A673 (cell line): ENCODE data around the gene EIF3F. TPM values are rescaled to one million over a fixed set of nuclear protein-coding genes. Genes with fewer than 3 reads are reported as not detected.
A peak's percentile ranks its signal among the peaks of the same experiment; 100 is the strongest.

Experiments used
- BruUV-seq: library from RNA; stranded (reverse); fragments of 400-500 nt; replicated peaks from 2 replicates; lab custom pipeline; 2021; lab: Mats Ljungman, UMichigan
- CTCF ChIA-PET: fragments of 300-600 bp; sonication (Branson Sonifier 250); formaldehyde crosslinking; loops from one replicate; lab custom pipeline; 2022; ENCODE audit warnings: antibody characterized with exemption; lab: Charles Lee
- POLR2A ChIA-PET: fragments of 300-600 bp; sonication (Branson Sonifier 250); formaldehyde crosslinking; loops from one replicate; lab custom pipeline; 2022; ENCODE audit warnings: antibody characterized with exemption; ENCODE audit not compliant: low non-redundant PET; lab: Charles Lee
- DNase-seq: peaks from one replicate; pipeline ENCODE4 v3.0.0-alpha.2; 2015; ENCODE audit warnings: low spot score
- H3K27ac ChIP-seq: fragments of 200-600 bp; sonication (generic); 2 replicates; pipeline ENCODE4 v1.5.1; 2016; ENCODE audit warnings: mixed run types, low read depth, mild to moderate bottlenecking, mixed read lengths, antibody characterized with exemption, low read length; ENCODE audit not compliant: poor library complexity, severe bottlenecking
- H3K27me3 ChIP-seq: fragments of 200-600 bp; sonication (generic); replicated peaks from 2 replicates; pipeline ENCODE4 v1.6.1; 2017; ENCODE audit warnings: mixed run types, low read depth, mild to moderate bottlenecking, mixed read lengths, antibody characterized with exemption, low read length; ENCODE audit not compliant: insufficient read depth, poor library complexity
- H3K36me3 ChIP-seq: fragments of 200-600 bp; sonication (generic); 2 replicates; pipeline ENCODE4 v1.6.1; 2016; ENCODE audit warnings: mixed run types, mild to moderate bottlenecking, mixed read lengths, antibody characterized with exemption, low read length; ENCODE audit not compliant: insufficient read depth, poor library complexity, severe bottlenecking
- H3K4me1 ChIP-seq: fragments of 200-600 bp; sonication (generic); 2 replicates; pipeline ENCODE4 v1.6.1; 2017; ENCODE audit warnings: mixed run types, mild to moderate bottlenecking, mixed read lengths, antibody characterized with exemption, low read length; ENCODE audit not compliant: insufficient read depth, poor library complexity, severe bottlenecking
- H3K4me3 ChIP-seq: fragments of 200-600 bp; sonication (generic); 2 replicates; pipeline ENCODE4 v1.5.1; 2016; ENCODE audit warnings: low read depth, mixed run types, mild to moderate bottlenecking, mixed read lengths, low read length; ENCODE audit not compliant: poor library complexity, severe bottlenecking
- H3K9me3 ChIP-seq: fragments of 200-600 bp; sonication (generic); 2 replicates; pipeline ENCODE4 v1.6.1; 2016; ENCODE audit warnings: mixed run types, low read depth, mild to moderate bottlenecking, mixed read lengths, antibody characterized with exemption, low read length; ENCODE audit not compliant: poor library complexity, severe bottlenecking
- CTCF ChIP-seq: fragments of 300-800, 200-600 bp; sonication (generic); conservative IDR thresholded peaks from 2 replicates; pipeline ENCODE4 v1.5.1; 2017; ENCODE audit warnings: low read depth, mild to moderate bottlenecking, antibody characterized with exemption, low read length, moderate library complexity, mixed read lengths
- EZH2 ChIP-seq: fragments of 200-600 bp; sonication (generic); IDR thresholded peaks from 2 replicates; pipeline ENCODE4 v1.6.1; 2017; ENCODE audit warnings: borderline replicate concordance, low read depth, mild to moderate bottlenecking, mixed read lengths, antibody characterized with exemption, low read length; ENCODE audit not compliant: poor library complexity, severe bottlenecking
- intact Hi-C: fragments of 100-400 bp; cut with micrococcal nuclease; formaldehyde crosslinking; loops from one replicate; pipeline ENCODE4 v1.10.0; 2022; ENCODE audit not compliant: unreplicated experiment
- total RNA-seq: library from RNA; stranded (reverse); gene quantifications from 2 replicates; pipeline ENCODE4 v1.2.3, GENCODE V29; 2021

Gene EIF3F
- total RNA-seq, 1 experiment from 2014 or later: 151 TPM

GRCh38 chr11:8005556-8005955 is 18.4 kb downstream of the EIF3F start:
- ChIA-PET CTCF (interaction anchor here (1.2 to 2.5 kb wide), 5 partner anchors 28 to 94 kb away, joined by 4 to 24 read pairs (median 9); no protein-coding TSS in a partner anchor), POLR2A (no interaction called here)
- Histone ChIP-seq H3K9me3 (no peaks in the 10 kb centered on the region), H3K36me3 (no peaks in the 10 kb centered on the region), H3K4me3 (no peak overlapping the region), H3K27ac (no peak overlapping the region), H3K4me1 (no peaks in the 10 kb centered on the region), H3K27me3 (no peaks in the 10 kb centered on the region)
- no peak for DNase-seq
- intact Hi-C loops: no loop called here
- TF ChIP-seq CTCF: no peak
- TF ChIP-seq EZH2: no peak
- BruUV-seq: no TSS peak

- POLR2A ChIA-PET: no interaction called here
- H3K9me3 ChIP-seq: no peaks in the 10 kb centered on the region
- H3K4me1 ChIP-seq: no peaks in the 10 kb centered on the region
- no peaks in the 10 kb centered on the region for H3K27me3 ChIP-seq
- intact Hi-C loops: loop anchor here (1.0 kb wide), 1 partner anchor 93 kb away; no protein-coding TSS in a partner anchor
- no peak overlapping the region for H3K4me3 ChIP-seq
- H3K27ac ChIP-seq: no peak overlapping the region
- DNase-seq: peak; percentile 62
- no TSS peak for BruUV-seq
- no peak for TF ChIP-seq EZH2
- TF ChIP-seq CTCF: peak; percentile 70
- CTCF ChIA-PET: interaction anchor here (0.6 to 2.5 kb wide), 7 partner anchors 27 to 93 kb away, joined by 3 to 24 read pairs (median 7); no protein-coding TSS in a partner anchor
- H3K36me3 ChIP-seq: no peaks in the 10 kb centered on the region
Measured at GRCh38 chr11:8006349-8006977, 19.3 kb downstream of the EIF3F start.

DNA sequence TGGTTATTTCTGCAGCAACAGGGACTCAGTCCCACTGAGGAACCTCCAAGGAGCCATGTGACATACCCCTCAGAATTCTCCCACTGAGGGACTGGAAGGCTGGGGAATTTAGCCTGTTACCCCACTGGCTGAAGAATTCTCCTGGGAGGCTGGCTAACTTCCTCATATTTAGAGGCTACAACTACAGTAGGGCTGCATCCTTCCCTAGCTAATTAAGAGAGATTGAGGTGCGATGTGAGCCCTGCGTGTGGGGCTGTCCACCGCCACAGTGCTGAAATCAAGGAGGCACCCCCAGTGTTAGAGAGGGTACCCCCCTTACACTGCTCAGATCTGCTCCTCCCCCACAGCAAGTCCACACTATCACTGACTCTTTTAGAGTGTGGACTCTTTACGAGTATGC is 21.1 kb downstream of the EIF3F start:
- ChIA-PET CTCF (interaction anchor here (1.1 kb wide), 1 partner anchor 25 kb away, joined by 3 read pairs; no protein-coding TSS in a partner anchor), POLR2A (no interaction called here)
- BruUV-seq: no TSS peak
- intact Hi-C loops: no loop called here
- Histone ChIP-seq H3K36me3 (no peaks in the 10 kb centered on the region), H3K9me3 (no peaks in the 10 kb centered on the region), H3K4me1 (no peaks in the 10 kb centered on the region), H3K27ac (no peak overlapping the region), H3K27me3 (no peaks in the 10 kb centered on the region), H3K4me3 (no peak overlapping the region)
- no peak for TF ChIP-seq EZH2
- no peak for DNase-seq
